ENCODE data around the gene KCNJ10.

Gene KCNJ10

DNA sequence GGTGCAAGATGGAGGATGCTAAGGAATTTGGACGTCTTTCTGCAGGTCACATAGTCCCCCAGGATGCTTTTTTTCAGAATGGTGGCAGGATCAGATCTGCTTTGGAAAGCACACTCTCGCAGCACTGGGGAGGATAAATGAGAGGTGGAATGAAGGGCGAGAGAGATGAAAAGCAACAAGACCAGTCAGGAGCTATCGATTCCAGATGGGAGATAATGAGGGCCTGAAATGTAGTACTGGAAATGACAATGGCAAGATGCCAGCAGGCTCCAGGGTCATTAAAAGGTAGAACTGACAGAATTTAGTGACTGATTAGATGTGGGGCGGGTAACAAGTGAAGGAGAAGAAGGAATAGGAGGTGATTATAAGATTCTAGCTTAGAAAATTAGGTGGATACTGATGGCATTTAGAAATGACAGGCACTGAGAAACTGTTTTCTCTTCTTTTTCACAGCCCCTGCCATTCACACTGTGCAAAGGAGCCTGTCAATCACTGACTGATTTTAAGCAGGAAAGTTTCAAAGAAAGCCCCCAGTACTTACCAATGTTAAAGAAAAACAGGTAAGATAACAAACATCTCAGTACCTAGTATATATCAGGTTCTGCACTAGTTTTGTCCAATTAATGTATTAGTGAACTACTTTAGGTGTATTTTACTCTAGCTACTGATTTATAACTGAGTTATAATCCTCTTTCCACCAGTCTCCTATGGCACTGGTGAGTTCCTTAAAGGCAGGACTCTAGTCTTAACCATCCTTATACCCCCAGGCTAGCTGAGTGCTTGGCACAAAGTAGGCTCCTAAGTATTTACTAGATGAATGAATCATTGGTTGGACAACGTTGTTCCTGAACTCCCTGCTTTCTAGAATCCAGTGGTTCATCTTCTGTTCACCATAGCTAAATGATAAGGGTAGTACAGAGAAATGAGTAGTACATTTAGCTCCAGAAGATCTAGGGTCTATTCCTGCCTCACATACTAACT is 47.3 kb downstream of the KCNJ10 start:
- no peak for DNase-seq

DNA sequence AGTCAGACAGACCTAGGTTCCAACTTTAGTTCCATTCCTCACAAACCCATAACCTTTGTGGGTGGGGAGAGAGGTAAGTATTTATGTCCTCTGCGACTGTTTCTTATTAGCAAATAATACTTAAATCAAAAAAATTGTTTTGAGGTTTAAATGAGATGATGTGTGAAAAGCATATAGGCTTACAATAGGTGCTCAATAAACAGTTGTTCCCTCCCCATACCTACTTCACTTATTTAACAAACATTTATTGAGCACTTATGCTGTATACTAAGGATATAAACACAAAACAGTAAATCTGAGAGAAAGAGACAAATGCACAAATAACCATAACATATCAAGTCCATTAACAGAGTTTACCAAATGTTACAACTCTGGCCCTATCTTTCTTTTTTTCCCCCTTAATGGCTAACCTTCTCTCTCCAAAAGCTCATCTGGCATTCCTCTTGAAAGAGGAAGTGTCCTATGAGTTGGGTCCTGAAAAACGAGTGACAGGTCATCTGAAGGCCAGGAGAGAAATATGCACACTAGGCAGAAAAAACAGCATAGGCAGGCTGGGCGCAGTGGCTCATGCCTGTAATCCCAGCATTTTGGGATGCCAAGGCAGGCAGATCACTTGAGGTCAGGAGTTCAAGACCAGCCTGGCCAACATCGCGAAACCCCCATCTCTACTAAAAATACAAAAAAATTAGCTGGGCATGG is 48.4 kb downstream of the KCNJ10 start:
- DNase-seq: no peak

DNA sequence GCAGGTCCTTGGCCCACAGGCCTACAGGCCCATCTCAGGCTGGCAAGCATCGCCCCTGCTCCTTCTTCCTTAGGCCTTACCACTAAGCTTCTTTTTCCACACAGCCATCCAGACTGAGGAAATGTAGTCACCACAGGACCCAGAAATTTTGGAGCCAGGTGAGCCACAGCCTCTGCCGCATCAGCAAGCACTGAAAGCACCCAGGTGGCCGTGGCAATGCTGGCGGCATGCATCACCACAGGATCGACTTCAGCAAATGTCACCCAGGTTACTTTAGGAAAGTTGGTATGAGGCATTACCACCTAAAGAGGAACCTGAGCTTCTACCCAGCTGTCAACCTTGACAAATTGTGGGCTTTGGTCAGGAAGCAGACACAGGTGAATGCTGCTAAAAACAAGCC is 49.8 kb downstream of the KCNJ10 start:
- no peak for DNase-seq

DNA sequence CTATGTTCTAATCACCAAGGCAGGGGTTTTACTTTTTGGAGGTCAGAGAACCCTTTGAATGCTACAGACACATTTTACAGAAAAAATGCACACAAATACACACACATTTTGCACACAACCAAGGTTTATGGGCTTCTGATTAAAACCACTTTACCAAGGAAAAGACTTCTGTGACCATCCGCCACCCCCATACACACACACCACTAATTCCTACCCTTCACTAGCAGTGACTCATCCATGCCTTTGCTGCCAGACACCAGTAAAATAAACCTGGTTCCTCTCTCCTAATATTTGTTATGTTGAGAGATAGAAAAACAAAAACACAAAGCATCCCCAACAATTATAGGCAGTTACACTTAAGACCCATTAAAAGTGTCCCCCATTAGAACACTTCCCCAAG is 51.1 kb downstream of the KCNJ10 start:
- peak; percentile 44 for DNase-seq

DNA sequence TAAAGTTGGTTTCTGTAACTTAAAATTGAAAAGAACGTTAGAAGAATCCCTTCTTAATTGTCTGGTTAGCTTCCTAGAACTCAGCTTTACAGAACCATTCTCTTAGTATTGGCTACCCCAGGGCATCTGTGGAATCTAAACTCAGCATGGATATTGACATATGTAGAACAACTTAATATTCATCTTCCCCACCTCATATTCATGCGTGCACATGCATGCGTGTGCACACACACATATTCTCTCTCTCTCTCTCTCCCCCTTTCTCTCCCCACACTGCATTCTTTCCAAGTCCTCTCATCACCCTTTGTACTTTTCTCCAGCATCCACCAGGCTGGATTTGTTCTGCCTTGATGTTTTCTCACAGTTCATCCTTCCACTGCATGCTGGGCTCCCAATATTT is 51.6 kb downstream of the KCNJ10 start:
- DNase-seq: no peak

DNA sequence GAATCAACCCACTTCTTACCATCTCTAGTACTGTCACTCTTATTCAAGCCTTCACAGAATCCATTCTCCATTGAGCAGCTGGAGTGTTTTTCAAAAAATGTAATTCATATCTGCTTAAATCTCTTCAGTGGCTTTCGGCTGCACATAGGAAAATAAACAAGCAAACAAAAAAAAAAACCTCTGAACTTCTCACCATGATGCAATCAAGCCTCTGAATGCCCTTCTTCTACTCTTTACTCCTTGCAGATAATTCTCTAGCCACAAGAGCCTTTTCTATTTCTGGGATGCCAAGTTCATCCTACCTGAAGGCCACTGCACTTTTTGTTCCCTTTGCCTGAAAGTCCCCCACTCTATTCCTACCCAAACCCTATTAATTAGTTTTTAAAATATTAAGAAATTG is 52.4 kb downstream of the KCNJ10 start:
- no peak for DNase-seq

DNA sequence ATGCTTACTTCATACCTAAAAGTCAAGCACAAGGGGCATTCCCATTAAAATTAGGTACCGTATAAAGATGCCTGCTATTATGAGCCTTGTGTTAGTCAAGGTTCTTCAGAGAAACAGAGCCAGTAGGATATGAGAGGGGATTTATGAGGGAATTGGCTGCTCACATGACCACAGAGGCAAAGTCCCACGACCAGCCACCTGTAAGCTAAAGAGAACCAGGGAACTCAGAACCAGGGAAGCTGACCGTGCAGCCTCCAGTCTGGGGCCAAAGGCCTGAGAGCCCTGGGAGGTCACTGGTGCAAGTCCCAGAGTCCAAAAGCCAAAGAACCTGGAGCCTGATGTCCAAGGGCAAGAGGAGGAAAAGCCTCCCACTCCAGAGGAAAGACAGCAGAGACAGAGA is 58.2 kb downstream of the KCNJ10 start:
- no peak for DNase-seq

DNA sequence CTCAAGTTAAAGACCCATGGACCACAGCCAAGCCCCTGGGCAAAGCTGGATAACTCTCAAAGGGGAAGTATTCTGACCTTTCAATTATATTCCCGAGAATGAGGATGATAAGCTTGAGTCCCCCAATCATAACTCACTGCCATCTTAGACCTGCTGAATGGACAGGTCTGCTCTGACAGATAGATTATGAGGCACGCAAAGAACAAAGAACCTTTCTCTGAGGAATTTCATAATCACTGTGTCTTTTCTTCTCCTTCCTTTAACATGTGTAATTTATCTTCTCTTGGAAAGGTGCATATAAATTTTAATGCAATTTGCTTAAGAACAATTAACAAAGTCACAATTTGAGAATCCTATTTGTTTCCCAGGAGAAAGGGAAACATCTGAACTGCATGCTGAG is 60.2 kb downstream of the KCNJ10 start:
- DNase-seq: no peak

DNA sequence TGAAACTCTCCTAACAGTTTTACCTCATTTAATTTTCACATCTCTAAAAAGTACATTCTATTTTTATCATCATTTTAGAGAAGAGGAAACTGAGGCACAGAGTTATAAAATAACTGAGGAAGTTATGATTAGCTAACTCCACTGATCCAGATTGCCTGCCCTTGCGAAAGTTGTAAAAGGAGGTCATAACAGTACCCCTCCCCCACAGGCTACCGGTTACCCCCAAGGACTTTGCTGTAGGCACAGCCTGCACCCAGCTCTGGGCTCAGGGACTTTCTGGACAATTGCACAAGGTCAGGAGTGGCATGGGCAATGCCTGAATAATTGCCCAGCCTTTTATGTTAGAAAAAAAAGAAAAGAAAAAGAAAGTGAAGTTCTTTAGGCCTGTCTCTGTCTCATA is 60.9 kb downstream of the KCNJ10 start:
- no peak for DNase-seq

DNA sequence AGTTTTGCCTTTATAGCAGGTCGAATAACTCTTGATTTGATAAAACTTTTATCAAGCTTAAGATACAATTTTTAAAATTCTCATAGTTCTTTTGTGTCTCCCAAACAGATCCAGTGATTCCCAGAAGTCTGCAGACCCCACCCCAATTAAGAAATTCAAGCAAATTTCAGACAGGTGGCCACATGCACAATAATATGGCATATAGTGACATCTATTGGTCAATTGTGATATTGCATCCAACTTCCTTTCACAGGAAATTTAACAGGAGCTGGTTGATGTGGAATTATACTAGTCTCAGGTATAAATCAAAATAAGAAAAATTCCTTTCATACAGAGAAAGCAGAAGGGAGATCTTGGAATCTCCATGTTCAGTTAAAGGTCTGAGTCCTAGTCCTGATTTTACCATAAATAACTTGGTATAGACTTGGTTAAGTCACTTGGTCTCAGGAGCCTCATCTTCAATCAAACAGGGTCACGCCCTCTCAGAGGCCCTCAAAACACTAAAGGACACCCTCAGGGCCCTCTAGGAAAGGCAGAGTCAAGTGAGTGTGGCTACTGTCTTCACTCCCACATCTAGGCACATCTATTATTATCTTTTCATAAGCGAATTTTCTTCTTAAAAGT is 62.3 kb downstream of the KCNJ10 start:
- no peak for DNase-seq

DNA sequence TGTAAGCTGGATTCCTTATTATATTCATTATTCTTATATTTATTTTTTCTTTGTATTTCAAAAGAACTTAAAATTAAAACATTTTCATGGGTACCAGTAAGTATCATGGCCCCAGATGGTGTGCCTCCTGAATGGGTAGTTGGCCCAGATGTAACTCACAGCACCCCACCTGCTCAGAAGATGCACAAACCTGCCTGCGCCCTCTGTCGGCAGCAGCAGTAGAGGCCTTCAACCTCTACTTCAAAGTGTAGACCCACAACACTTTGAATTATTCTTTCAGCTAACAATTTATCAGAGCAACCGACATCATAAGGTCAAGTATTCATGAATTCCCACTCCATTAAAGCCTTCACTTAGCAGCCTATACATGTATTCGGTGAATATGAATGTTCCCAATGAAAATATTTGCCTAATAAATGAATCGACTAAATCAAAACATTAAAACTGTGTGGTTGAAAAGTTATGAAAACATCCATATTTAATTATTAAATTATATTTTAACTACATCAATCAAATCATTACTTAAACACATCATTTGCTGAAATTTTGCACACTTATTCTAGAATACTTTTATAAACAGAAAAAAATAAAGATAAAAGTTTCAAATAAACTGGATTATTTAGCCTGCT is 63.5 kb downstream of the KCNJ10 start:
- peak; percentile 65 for DNase-seq

DNA sequence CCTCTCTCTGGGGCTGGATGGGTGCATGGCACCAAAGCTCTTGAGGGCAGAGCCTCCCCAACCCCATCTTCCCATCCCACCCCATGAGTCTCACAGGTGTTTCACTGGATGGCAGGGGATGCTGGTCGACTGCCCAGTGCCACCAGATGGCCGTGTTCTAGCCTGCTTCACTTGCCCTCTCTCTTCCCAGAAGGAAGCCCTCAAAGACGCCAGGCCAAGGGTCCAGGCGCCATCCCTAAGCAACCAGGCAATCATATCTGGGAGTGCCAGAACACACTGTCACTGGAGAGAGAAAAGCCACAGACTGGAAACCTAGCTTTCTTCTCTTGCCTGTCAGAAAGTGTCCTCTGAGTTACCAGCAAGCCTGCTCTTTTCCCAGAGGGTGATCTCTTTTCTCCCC is 64.9 kb downstream of the KCNJ10 start:
- DNase-seq: no peak

DNA sequence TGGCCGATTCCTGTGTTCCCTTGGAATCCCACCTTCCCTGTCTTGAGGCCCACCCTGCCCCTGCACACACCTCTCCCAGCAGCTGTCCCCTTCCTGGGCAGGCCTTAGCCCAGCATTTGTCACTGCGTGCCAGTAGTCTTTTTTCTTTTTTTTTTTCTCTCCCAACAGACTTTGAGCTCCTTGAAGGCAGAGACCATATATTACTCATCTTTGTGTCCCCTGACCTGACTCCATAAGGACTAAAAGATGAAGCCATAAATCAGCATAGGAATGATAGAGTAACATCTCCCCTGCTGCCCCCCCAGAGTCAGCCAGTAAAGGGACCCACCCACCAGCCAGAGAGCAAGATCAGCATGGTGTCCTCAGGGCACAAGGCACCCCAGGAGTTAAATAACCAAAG is 65.5 kb downstream of the KCNJ10 start:
- no peak for DNase-seq

DNA sequence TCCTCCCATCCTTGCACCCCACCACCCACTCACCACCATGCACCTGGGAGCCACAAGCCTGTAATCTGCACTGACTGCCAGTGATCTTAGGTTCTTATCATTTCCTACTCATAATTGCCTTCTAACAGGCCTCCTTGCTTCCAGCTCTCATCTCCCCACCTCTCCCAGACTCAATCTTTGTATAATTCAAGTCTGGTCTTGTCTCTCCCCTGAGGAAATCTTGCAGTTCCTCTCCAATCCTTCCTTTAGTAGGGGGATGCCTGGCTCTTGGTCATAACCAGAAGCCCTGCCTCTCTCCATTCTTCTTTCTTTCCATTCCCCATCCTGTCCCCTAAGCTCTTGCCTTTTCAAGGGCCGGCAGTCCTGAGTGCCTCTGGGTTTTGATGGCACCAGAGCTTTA is 66.0 kb downstream of the KCNJ10 start:
- no peak for DNase-seq

DNA sequence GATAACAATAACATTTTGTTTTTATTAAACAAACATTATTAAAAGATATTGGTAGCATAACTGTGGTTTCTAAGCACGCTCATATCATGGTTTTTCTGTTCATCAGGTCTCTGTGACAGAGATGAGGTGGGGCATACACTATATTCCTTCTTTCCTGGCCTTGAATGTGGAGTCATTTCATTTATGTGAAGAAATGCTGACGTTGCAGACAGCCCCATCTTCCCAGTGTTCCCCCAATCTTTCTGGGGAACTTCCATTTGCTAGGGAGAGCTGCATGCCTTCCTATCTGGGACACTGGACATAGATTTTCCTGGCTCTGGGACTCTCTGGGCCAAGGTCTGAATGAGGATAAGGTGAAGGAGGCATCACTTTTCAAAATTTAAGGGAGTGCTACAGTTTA is 68.5 kb downstream of the KCNJ10 start:
- no peak for DNase-seq

DNA sequence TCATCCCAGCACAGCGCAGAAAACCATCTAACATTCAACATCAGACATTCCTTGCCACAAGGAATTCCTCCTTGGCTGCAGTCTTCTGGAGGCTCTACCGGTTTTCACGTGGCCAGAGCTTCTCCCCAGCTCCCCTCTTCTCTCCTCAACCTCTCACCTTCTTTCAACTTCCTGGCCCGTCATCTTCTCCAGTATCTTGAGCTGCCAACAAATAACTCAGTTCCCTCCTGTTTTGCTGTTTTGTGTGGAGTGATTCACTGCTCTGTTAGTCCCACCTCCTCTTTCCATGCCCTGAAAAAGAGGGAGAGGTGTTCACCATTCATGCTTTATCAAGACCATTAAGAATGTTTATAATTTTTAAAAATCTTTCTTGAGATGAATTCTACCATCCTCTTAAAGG is 70.8 kb downstream of the KCNJ10 start:
- no peak for DNase-seq

DNA sequence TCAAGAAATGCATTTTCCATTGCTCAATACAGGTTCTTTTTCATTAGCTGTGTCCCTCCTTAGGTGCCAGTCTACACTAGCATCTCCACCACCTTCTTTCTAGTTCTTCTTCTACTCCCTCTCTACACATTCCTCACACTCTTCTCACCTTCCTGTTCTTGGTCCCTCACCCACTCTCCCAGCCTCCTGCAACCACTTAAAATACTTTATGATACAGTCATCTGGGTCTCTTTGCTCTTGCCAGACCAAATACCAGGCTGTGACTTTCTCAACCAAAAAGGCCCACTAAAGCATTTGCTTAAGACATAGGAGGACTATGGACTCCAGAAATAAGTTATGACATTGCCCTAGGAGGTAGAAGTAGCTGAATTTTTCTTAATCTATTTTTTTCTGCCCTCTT is 73.3 kb downstream of the KCNJ10 start:
- peak; percentile 90 for DNase-seq

DNA sequence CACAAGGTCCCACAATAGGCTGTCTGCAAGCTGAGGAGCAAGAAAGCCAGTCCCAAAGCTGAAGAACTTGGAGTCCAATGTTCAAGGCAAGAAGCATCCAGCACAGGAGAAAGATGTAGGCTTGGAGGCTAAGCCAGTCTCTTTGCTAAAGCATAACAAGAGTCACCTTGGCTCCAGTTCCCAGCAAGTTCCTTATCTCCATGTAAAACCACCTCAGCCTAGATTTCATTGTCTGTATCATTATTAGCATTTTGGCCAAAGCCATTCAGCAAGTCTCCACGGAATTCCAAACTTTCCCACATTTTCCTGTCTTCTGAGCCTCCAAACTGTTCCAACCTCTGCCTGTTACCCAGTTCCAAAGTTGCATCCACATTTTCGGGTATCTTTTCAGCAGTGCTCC is 75.1 kb downstream of the KCNJ10 start:
- no peak for DNase-seq

DNA sequence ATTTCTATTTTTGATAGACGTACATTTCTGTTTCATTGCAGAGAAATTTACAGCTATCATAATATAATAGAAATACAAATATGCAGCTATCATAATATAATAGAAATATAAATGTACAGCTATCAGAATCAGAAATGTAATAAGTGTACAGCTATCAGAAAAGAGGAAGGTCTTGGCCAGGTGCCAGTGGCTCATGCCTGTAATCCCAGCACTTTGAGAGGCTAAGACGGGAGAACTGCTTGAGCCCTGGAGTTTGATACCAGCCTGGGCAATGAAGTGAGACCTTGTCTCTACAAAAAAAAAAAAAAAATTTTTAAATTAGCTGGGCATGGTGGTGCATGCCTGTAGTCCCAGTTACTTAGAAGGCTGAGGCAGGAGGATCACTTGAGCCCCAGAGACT is 76.0 kb downstream of the KCNJ10 start:
- DNase-seq: no peak

DNA sequence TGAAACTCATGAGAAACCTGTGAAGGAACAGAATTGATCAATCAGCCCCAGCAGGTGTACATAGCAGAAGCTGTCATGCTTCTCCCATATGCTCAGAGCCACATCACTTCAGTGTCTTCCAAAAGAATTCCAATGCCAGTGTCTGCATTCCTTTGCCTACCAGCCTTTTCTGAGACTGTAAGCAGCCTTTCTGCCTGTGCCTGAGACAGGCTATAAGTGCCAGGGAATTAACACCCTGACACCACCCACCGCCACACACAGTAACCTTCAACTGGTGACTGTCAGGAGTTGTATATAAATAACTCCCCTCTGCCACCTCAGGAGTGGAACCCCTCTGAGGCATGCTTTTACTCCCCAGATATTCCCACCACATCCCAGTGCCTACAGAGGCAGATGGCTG is 77.8 kb downstream of the KCNJ10 start:
- DNase-seq: peak; percentile 14

DNA sequence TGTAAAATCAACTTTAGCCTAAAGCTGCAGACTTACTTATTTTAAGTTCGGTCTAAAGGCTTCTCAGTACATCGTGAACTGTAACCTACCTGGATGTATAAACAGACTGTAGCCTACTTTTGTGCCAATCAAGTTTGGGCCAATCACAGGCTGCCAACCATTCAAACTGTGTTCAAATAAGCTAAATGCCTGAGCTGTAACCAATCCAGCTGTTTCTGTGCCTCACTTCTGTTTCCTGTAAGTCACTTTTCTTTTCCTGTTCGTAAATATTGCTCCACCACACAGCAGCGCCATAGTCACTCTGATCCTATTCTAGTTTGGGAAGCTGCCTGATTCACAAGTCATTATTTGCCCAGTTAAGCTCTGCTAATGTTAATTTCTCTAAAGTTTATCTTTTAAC is 78.4 kb downstream of the KCNJ10 start:
- no peak for DNase-seq

DNA sequence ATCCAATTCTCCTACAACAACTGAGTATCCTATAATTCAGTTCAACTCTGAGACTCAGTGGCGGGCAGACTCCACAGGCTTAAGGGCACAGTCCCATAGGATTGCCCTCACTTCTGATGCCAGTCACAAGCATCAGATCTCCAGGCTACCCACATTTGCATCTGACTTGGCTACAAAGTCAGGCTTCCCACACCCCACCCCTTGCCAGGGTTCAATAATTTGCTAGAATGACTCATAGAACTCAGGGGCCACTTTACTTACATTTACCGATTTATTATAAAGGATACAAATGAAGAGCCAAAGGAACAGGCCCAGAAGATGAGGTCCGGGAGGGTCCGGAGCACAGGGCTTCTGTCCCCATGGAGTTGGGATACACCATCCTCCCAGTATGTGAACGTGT is 80.0 kb downstream of the KCNJ10 start:
- DNase-seq: no peak

DNA sequence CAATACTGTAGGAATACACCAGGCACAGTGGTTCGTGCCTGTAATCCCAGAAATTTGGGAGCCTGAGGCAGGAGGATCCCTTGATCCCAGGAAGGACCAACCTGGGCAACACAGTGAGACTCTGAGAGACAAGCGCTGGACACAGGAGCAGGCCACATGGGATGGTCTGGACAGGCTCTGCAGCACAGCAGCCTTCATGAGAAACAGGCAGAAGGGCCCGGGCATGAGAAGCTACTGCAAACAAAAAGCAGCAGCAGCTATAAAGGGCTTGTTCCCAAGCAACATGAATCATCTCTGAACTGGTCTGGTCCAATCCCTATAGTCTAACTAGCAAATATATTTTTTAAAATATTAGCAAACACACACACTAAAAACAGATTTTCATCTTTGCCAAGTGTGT is 80.4 kb downstream of the KCNJ10 start:
- no peak for DNase-seq

All from fibroblast of skin of scalp (primary cell).